Measurements from ENCODE around the gene SMAP2.

Gene SMAP2

DNA sequence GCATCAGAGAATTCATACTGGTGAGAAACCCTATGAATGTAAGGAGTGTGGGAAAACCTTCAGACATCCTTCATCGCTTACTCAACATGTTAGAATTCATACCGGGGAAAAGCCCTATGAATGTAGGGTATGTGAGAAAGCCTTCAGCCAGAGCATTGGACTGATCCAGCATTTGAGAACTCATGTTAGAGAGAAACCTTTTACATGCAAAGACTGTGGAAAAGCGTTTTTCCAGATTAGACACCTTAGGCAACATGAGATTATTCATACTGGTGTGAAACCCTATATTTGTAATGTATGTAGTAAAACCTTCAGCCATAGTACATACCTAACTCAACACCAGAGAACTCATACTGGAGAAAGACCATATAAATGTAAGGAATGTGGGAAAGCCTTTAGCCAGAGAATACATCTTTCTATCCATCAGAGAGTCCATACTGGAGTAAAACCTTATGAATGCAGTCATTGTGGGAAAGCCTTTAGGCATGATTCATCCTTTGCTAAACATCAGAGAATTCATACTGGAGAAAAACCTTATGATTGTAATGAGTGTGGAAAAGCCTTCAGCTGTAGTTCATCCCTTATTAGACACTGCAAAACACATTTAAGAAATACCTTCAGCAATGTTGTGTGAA is 89.5 kb downstream of the SMAP2 start:
- H3K4me3 ChIP-seq (ENCODE audit: low read depth, low read length): no peak overlapping the region
- H3K27ac ChIP-seq (ENCODE audit: extremely low read depth, low read depth, low read length): no peak overlapping the region
- H3K4me1 ChIP-seq (ENCODE audit: control insufficient read depth, insufficient read depth, low read length): no peaks in the 10 kb centered on the region
- H3K9me3 ChIP-seq (ENCODE audit: control insufficient read depth, insufficient read depth, low read depth, low read length): no peaks in the 10 kb centered on the region; the same call in 1 of the 2 replicates
- H3K36me3 ChIP-seq (ENCODE audit: control insufficient read depth in 2 of 2, insufficient read depth in 1 of 2, low read length in 2 of 2): peaks cover 0 to 31% of the 10 kb centered on the region in 2 experiments; a peak in 1 of 3 replicates
- POLR2A ChIA-PET: no interaction called here
- CTCF ChIA-PET: no interaction called here
- TF ChIP-seq, protein P1, sequence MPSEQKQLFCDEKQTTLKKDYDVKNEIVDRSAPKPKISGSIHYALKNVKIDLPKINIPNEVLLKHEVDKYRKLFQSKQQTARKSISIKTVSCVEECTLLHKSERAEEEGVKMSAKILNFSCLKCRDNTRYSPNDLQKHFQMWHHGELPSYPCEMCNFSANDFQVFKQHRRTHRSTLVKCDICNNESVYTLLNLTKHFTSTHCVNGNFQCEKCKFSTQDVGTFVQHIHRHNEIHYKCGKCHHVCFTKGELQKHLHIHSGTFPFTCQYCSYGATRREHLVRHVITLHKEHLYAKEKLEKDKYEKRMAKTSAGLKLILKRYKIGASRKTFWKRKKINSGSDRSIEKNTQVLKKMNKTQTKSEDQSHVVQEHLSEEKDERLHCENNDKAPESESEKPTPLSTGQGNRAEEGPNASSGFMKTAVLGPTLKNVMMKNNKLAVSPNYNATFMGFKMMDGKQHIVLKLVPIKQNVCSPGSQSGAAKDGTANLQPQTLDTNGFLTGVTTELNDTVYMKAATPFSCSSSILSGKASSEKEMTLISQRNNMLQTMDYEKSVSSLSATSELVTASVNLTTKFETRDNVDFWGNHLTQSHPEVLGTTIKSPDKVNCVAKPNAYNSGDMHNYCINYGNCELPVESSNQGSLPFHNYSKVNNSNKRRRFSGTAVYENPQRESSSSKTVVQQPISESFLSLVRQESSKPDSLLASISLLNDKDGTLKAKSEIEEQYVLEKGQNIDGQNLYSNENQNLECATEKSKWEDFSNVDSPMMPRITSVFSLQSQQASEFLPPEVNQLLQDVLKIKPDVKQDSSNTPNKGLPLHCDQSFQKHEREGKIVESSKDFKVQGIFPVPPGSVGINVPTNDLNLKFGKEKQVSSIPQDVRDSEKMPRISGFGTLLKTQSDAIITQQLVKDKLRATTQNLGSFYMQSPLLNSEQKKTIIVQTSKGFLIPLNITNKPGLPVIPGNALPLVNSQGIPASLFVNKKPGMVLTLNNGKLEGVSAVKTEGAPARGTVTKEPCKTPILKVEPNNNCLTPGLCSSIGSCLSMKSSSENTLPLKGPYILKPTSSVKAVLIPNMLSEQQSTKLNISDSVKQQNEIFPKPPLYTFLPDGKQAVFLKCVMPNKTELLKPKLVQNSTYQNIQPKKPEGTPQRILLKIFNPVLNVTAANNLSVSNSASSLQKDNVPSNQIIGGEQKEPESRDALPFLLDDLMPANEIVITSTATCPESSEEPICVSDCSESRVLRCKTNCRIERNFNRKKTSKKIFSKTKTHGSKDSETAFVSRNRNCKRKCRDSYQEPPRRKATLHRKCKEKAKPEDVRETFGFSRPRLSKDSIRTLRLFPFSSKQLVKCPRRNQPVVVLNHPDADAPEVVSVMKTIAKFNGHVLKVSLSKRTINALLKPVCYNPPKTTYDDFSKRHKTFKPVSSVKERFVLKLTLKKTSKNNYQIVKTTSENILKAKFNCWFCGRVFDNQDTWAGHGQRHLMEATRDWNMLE (tag by site-specific recombination; conservative IDR thresholded peaks at IDR 0.05; ENCODE audit: low read depth): 0 out of 2 replicates have a peak, but pooled peaks have one; percentile 51
- TF ChIP-seq ZNF776 (tag by site-specific recombination; IDR thresholded peaks at IDR 0.05; ENCODE audit: borderline replicate concordance) (no peak), ZNF112 (tag by site-specific recombination; IDR thresholded peaks at IDR 0.05) (no peak), ZNF529 (tag by site-specific recombination; IDR thresholded peaks at IDR 0.05; ENCODE audit: insufficient replicate concordance) (peak; percentile 50), SETDB1 (IDR thresholded peaks at IDR 0.05; ENCODE audit: insufficient read length, low read length) (peak; percentile 100), ZNF274 (IDR thresholded peaks at IDR 0.05; ENCODE audit: low read length) (no peak), ZNF274 (tag by site-specific recombination; IDR thresholded peaks at IDR 0.05; ENCODE audit: borderline replicate concordance) (peak; percentile 99), ZNF626 (tag by site-specific recombination; IDR thresholded peaks at IDR 0.05) (peak; percentile 46; the same call in 1 of the 2 replicates)
- TF ChIP-seq, protein P2, sequence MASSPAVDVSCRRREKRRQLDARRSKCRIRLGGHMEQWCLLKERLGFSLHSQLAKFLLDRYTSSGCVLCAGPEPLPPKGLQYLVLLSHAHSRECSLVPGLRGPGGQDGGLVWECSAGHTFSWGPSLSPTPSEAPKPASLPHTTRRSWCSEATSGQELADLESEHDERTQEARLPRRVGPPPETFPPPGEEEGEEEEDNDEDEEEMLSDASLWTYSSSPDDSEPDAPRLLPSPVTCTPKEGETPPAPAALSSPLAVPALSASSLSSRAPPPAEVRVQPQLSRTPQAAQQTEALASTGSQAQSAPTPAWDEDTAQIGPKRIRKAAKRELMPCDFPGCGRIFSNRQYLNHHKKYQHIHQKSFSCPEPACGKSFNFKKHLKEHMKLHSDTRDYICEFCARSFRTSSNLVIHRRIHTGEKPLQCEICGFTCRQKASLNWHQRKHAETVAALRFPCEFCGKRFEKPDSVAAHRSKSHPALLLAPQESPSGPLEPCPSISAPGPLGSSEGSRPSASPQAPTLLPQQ (tag by site-specific recombination; IDR thresholded peaks at IDR 0.05): no peak

DNA sequence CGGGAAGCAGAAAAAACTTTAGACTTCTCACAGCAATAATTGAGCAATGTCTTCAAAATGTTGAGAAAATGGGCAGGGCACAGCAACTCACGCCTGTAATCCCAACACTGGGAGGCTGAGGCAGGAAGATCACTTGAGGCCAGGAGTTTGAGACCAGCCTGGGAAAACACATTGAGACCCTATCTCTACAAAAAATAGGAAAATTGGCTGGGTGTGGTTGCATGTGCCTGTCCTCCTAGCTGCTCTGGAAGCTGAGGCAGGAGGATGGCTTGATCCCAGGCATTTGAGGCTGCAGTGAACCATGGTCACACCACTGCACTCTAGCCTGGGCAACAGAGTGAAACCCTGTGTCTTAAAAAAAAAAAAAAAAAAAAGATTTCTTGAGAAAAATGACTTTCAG is 95.8 kb downstream of the SMAP2 start:
- CTCF ChIA-PET: no interaction called here
- Histone ChIP-seq H3K36me3 (ENCODE audit: control insufficient read depth in 2 of 2, insufficient read depth in 1 of 2, low read length in 2 of 2) (no peaks in the 10 kb centered on the region), H3K4me1 (ENCODE audit: control insufficient read depth, insufficient read depth, low read length) (no peaks in the 10 kb centered on the region), H3K4me3 (ENCODE audit: low read depth, low read length) (no peak overlapping the region), H3K27ac (ENCODE audit: extremely low read depth, low read depth, low read length) (no peak overlapping the region), H3K9me3 (ENCODE audit: control insufficient read depth, insufficient read depth, low read depth, low read length) (no peaks in the 10 kb centered on the region; the same call in 1 of the 2 replicates)
- no peak for TF ChIP-seq ZNF548 (tag by site-specific recombination; IDR thresholded peaks at IDR 0.05)
- no peak for TF ChIP-seq TRIM28 (IDR thresholded peaks at IDR 0.05; ENCODE audit: borderline replicate concordance, low read length)
- TF ChIP-seq KLF8 (tag by site-specific recombination; IDR thresholded peaks at IDR 0.05): no peak
- POLR2A ChIA-PET: no interaction called here
